Right lobe of liver (tissue), 4 donors: ENCODE results near the gene AFF2.

ENCODE experiments used
- POLR2A ChIP-seq: fragments of 450-650 bp; IDR thresholded peaks from one replicate; pipeline ENCODE4 v1.6.1; 2017; ENCODE audit warnings: antibody characterized with exemption, mild to moderate bottlenecking
- TF ChIP-seq, protein P1 (sequence below), 4 donors: fragments of 200-600 bp in 3 of 4; fragments of 450-650 bp in 1 of 4; IDR thresholded peaks; one replicate each; pipeline versions ENCODE4 v1.5.1 to v1.8.0; 2016 to 2022; ENCODE audit warnings: antibody characterized with exemption in 4 of 4, mild to moderate bottlenecking in 2 of 4
- donor health status: DM: no; HTN: no; CAD: no.
- donor health status: DM: no; HTN: no; CAD: no.
- donor health status: DM: no; HTN: yes; CAD: no.

DNA sequence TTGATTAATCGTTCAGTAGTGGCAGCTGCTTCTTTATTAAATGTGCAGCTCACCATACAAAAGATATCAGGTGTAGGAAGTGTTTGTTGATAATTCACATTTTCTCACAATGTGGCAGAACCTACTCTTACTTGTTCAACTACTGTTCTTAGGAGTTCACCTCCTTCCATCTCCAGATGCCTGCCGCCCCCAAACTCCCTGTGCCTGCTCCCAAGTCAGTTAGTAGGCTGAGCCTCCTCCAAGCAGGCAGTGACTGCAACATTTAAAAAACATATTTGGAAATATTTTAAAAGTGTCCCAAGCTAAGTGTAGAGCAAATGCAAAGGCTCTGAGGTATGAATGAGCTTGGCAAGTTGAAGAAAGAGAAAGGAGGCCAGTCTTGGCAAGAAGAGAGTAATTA lies 100.2 kb downstream of the AFF2 start:
- TF ChIP-seq POLR2A = no peak
- TF ChIP-seq, protein P1, sequence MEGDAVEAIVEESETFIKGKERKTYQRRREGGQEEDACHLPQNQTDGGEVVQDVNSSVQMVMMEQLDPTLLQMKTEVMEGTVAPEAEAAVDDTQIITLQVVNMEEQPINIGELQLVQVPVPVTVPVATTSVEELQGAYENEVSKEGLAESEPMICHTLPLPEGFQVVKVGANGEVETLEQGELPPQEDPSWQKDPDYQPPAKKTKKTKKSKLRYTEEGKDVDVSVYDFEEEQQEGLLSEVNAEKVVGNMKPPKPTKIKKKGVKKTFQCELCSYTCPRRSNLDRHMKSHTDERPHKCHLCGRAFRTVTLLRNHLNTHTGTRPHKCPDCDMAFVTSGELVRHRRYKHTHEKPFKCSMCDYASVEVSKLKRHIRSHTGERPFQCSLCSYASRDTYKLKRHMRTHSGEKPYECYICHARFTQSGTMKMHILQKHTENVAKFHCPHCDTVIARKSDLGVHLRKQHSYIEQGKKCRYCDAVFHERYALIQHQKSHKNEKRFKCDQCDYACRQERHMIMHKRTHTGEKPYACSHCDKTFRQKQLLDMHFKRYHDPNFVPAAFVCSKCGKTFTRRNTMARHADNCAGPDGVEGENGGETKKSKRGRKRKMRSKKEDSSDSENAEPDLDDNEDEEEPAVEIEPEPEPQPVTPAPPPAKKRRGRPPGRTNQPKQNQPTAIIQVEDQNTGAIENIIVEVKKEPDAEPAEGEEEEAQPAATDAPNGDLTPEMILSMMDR (IDR thresholded peaks at IDR 0.05) = no peak
